H1 (cell line): ENCODE results near the gene POLR2A. TPM values are rescaled to one million over a fixed set of nuclear protein-coding genes. Genes with fewer than 3 reads are reported as not detected.
A peak's percentile ranks its signal among the peaks of the same experiment; 100 is the strongest.

Experiments used
- EGR1 ChIP-seq: IDR thresholded peaks from 2 replicates; pipeline ENCODE4 v1.6.1; 2011; ENCODE audit warnings: low read depth, low read length, borderline replicate concordance
- EP300 ChIP-seq, 2 experiments: IDR thresholded peaks; 1 replicate in 1 of 2; 2 replicates in 1 of 2; pipeline ENCODE4 v1.6.1; 2011 to 2012; ENCODE audit warnings: low read depth in 2 of 2, low read length in 2 of 2, mild to moderate bottlenecking in 2 of 2, borderline replicate concordance in 1 of 2, inconsistent platforms in 1 of 2, moderate library complexity in 1 of 2
- KDM1A ChIP-seq: fragments of 200-600, 300-600 bp; sonication (generic); IDR thresholded peaks from 2 replicates; pipeline ENCODE4 v1.7.1; 2016; ENCODE audit warnings: mild to moderate bottlenecking, low read length, borderline replicate concordance
- KDM4A ChIP-seq: IDR thresholded peaks from one replicate; pipeline ENCODE4 v1.7.1; 2012; ENCODE audit warnings: low read depth, mild to moderate bottlenecking, moderate library complexity, low read length, inconsistent platforms; ENCODE audit not compliant: severe bottlenecking
- RAD21 ChIP-seq, 2 experiments: IDR thresholded peaks in 1 of 2; conservative IDR thresholded peaks in 1 of 2; 2 replicates each; pipeline ENCODE4 v1.6.1; 2011; ENCODE audit warnings: low read depth in 2 of 2, low read length in 2 of 2, improper control_type of control experiment in 1 of 2, inconsistent platforms in 1 of 2, mild to moderate bottlenecking in 1 of 2, moderate library complexity in 1 of 2
- TBP ChIP-seq: IDR thresholded peaks from 2 replicates; pipeline ENCODE4 v1.6.1; 2011; ENCODE audit warnings: low read depth, low read length, improper control_type of control experiment
- TEAD4 ChIP-seq: IDR thresholded peaks from 2 replicates; pipeline ENCODE4 v1.6.1; 2012; ENCODE audit warnings: low read depth, low read length, inconsistent platforms, mixed read lengths
- polyA plus RNA-seq, 7 experiments: library from polyadenylated mRNA; depleted of rRNA in 3 of 7; stranded (reverse) in 5 of 7; unstranded in 2 of 7; fragments of >200 nt in 5 of 7; fragments of 200-250 nt in 2 of 7; gene quantifications; 1 replicate in 5 of 7; 2 replicates in 1 of 7; 4 replicates in 1 of 7; pipeline versions ENCODE4 v1.2.1 to v1.2.3, GENCODE V29; 2011 to 2013; ENCODE audit warnings: missing spikeins in 2 of 7, mixed read lengths in 2 of 7
- total RNA-seq: library from RNA; stranded (reverse); fragmentation: NEBNext Ultra II Directional; extraction: Animal tissue kit (Norgen Biotek cat#: 25700); gene quantifications from 2 replicates; pipeline ENCODE4 v1.2.1, GENCODE V29; 2021
- TF ChIP-seq, protein P1 (sequence below): fragments of 300-600 bp; sonication (generic); IDR thresholded peaks from 2 replicates; pipeline ENCODE4 v1.7.1; 2012; ENCODE audit warnings: low read length, moderate library complexity, mild to moderate bottlenecking, inconsistent platforms; ENCODE audit not compliant: insufficient replicate concordance

Gene POLR2A
- total and polyA plus RNA-seq, 2 of the 8 experiments (the other 6 are each of a cell fraction or from before 2014, with no cell fraction given), result 26.8 to 150 TPM

DNA sequence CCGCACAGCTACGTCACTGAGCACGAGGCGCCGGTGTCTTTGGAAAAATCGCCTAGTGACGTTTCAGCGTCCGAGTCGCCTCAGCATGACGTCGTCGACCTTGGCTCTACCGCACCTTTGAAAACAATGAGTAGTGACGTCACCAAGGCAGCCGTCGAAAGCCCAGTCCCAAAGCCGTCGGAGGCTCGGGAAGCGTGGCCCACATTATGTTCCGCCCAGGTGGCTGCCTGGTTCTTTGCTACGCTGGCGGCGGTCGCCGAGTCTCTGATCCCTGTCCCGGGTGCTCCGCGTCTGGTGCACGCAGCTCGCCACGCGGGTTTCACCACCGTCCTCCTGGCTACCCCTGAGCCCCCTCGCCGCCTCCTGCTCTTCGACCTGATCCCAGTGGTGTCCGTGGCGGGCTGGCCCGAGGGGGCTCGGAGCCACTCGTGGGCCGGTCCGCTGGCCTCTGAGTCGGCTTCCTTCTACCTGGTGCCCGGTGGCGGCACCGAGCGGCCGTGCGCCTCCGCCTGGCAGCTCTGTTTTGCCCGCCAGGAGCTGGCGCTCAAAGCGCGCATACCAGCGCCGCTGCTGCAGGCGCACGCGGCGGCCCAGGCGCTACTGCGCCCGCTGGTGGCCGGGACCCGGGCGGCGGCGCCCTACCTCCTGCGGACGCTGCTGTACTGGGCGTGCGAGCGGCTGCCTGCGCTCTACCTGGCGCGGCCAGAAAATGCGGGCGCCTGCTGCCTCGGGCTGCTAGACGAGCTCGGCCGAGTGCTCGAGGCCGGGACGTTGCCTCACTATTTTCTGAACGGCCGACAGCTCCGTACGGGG, 47.4 kb upstream of the POLR2A start (continued):
- TF ChIP-seq, protein P1, sequence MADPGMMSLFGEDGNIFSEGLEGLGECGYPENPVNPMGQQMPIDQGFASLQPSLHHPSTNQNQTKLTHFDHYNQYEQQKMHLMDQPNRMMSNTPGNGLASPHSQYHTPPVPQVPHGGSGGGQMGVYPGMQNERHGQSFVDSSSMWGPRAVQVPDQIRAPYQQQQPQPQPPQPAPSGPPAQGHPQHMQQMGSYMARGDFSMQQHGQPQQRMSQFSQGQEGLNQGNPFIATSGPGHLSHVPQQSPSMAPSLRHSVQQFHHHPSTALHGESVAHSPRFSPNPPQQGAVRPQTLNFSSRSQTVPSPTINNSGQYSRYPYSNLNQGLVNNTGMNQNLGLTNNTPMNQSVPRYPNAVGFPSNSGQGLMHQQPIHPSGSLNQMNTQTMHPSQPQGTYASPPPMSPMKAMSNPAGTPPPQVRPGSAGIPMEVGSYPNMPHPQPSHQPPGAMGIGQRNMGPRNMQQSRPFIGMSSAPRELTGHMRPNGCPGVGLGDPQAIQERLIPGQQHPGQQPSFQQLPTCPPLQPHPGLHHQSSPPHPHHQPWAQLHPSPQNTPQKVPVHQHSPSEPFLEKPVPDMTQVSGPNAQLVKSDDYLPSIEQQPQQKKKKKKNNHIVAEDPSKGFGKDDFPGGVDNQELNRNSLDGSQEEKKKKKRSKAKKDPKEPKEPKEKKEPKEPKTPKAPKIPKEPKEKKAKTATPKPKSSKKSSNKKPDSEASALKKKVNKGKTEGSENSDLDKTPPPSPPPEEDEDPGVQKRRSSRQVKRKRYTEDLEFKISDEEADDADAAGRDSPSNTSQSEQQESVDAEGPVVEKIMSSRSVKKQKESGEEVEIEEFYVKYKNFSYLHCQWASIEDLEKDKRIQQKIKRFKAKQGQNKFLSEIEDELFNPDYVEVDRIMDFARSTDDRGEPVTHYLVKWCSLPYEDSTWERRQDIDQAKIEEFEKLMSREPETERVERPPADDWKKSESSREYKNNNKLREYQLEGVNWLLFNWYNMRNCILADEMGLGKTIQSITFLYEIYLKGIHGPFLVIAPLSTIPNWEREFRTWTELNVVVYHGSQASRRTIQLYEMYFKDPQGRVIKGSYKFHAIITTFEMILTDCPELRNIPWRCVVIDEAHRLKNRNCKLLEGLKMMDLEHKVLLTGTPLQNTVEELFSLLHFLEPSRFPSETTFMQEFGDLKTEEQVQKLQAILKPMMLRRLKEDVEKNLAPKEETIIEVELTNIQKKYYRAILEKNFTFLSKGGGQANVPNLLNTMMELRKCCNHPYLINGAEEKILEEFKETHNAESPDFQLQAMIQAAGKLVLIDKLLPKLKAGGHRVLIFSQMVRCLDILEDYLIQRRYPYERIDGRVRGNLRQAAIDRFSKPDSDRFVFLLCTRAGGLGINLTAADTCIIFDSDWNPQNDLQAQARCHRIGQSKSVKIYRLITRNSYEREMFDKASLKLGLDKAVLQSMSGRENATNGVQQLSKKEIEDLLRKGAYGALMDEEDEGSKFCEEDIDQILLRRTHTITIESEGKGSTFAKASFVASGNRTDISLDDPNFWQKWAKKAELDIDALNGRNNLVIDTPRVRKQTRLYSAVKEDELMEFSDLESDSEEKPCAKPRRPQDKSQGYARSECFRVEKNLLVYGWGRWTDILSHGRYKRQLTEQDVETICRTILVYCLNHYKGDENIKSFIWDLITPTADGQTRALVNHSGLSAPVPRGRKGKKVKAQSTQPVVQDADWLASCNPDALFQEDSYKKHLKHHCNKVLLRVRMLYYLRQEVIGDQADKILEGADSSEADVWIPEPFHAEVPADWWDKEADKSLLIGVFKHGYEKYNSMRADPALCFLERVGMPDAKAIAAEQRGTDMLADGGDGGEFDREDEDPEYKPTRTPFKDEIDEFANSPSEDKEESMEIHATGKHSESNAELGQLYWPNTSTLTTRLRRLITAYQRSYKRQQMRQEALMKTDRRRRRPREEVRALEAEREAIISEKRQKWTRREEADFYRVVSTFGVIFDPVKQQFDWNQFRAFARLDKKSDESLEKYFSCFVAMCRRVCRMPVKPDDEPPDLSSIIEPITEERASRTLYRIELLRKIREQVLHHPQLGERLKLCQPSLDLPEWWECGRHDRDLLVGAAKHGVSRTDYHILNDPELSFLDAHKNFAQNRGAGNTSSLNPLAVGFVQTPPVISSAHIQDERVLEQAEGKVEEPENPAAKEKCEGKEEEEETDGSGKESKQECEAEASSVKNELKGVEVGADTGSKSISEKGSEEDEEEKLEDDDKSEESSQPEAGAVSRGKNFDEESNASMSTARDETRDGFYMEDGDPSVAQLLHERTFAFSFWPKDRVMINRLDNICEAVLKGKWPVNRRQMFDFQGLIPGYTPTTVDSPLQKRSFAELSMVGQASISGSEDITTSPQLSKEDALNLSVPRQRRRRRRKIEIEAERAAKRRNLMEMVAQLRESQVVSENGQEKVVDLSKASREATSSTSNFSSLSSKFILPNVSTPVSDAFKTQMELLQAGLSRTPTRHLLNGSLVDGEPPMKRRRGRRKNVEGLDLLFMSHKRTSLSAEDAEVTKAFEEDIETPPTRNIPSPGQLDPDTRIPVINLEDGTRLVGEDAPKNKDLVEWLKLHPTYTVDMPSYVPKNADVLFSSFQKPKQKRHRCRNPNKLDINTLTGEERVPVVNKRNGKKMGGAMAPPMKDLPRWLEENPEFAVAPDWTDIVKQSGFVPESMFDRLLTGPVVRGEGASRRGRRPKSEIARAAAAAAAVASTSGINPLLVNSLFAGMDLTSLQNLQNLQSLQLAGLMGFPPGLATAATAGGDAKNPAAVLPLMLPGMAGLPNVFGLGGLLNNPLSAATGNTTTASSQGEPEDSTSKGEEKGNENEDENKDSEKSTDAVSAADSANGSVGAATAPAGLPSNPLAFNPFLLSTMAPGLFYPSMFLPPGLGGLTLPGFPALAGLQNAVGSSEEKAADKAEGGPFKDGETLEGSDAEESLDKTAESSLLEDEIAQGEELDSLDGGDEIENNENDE, result no peak
- TF ChIP-seq TEAD4 (peak; percentile 92), RAD21 (IDR thresholded peaks at IDR 0.05 in 1 of 2, conservative IDR thresholded peaks at IDR 0.05 in 1 of 2; ENCODE audit: low read depth in 2 of 2, low read length in 2 of 2) (peak; percentile 50 to 80; a peak in 3 of 4 replicates), KDM1A (no peak), TBP (peak; percentile 49), EGR1 (0 out of 2 replicates have a peak, but pooled peaks have one; percentile 15), EP300 (IDR thresholded peaks at IDR 0.05; ENCODE audit: borderline replicate concordance in 1 of 2, low read depth in 2 of 2, low read length in 2 of 2) (peak; percentile 15 to 71; a peak in 2 of 3 replicates), KDM4A (peak; percentile 73)
